GM12873 (cell line): ENCODE measurements around the gene SPCS3.

Experiments
- TF ChIP-seq, protein P1 (sequence below): IDR thresholded peaks from 2 replicates; pipeline ENCODE4 v1.5.1; 2012; ENCODE audit warnings: low read depth, mild to moderate bottlenecking, moderate library complexity, low read length, control low read depth; ENCODE audit not compliant: insufficient read depth; ENCODE audit errors: missing control alignments

SPCS3 gene

DNA sequence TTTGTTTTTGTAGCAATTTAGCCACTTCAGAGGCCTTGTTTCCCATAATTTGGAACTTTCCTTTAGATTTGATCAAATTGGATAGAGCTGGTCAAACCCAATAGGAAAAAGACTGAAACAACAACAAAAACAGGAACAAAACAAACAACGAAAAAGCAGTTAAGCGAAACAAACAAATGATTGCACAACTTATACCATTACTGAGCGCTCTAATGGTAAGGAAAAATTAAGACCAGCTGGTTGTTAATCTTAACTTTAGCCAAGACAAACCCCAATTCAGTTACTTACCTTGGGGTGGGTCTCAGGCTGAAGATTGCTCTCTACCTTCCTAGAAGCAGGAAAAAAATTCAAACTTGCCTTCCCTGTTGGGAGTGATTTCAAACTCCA, 38.3 kb downstream of the SPCS3 start:
- TF ChIP-seq, protein P1, sequence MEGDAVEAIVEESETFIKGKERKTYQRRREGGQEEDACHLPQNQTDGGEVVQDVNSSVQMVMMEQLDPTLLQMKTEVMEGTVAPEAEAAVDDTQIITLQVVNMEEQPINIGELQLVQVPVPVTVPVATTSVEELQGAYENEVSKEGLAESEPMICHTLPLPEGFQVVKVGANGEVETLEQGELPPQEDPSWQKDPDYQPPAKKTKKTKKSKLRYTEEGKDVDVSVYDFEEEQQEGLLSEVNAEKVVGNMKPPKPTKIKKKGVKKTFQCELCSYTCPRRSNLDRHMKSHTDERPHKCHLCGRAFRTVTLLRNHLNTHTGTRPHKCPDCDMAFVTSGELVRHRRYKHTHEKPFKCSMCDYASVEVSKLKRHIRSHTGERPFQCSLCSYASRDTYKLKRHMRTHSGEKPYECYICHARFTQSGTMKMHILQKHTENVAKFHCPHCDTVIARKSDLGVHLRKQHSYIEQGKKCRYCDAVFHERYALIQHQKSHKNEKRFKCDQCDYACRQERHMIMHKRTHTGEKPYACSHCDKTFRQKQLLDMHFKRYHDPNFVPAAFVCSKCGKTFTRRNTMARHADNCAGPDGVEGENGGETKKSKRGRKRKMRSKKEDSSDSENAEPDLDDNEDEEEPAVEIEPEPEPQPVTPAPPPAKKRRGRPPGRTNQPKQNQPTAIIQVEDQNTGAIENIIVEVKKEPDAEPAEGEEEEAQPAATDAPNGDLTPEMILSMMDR = no peak

DNA sequence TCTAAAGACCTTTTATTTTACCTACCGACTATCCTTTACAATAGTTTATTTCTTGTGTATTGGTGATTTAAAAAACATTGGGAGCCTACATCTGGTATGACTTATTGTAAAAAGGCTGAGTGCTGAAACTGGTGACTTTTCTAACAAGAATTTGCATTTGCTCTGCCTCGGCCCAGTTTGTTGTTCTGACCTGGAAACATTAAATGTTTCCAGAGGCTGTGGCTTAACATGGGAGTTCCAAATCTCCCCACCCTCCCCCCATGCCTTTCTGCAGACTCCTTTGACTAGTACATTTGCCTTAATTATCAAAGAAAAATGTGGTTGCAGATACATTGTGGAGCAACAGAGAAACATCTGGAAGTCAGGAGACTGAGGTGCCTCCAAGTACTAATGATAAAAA, 39.8 kb downstream of the SPCS3 start:
- TF ChIP-seq, protein P1 = no peak

DNA sequence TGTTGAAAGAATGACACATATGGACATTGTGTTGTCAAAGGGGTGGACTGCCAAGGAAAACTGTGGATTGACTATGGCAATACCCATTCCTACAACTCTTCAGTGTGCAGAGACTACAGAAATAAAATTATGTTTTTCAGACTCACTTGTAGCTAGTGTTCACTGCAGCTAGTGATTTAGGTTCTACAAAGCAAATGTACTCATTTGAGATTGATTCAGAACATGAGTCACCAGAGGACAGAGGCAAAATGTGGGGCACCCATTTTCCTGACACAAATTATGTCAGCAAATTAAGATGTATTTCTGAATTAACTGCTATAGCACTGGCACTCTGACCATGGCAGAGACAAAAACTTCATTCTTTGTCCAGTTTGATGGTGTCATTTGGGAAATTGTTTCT, 40.7 kb downstream of the SPCS3 start:
- TF ChIP-seq, protein P1 = no peak

DNA sequence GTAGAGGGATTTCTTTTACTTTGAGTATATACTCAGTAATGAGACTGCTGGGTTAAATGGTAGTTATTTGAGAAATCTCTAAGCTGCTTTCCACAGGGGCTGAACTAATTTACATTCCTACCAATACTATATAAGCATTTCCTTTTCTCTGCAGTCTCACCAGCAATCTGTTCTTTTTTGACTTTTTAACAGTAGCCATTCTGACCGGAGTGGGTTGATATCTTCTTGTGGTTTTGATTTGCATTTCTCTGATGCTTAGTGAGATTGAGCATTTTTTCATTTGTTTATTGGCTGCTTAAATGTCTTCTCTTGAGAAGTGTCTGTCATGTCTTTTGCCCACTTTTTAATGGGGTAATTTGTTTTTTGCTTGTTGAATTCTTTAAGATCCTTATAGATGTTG, 43.3 kb downstream of the SPCS3 start:
- TF ChIP-seq, protein P1 = no peak

DNA sequence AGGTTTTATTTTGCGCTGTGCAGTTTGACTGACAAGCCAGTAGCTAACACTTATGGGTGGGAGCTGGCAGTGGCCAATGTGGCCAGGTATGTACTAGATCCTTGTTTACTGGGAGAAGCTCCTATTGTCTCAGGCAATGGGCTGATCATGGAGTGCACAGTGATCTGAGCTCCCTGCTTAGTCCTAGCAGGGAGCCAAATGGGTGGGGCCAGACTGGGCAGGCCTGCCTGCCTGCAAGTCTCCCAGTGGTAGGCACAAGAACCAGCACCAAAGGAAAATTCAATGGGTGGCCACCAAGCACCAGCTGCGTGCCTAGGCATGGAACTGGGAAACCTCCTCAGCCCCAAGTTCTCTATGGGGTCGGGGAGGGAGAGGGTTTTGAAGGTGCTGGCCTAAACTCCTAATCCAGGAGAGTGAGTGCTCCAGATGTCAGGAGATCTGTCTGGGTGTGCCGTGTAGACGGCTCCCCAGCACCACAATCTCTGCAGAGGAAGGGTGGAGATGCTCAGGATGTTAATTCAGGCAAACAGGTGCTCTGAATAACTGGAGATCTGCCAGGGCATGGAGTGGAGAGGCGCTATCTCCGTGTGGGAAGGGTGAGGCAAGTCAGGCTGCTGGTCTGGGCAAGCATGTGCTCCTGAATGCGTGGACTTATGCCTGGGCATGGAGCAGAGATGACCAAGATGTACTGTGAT, 48.2 kb downstream of the SPCS3 start:
- TF ChIP-seq, protein P1 = no peak

DNA sequence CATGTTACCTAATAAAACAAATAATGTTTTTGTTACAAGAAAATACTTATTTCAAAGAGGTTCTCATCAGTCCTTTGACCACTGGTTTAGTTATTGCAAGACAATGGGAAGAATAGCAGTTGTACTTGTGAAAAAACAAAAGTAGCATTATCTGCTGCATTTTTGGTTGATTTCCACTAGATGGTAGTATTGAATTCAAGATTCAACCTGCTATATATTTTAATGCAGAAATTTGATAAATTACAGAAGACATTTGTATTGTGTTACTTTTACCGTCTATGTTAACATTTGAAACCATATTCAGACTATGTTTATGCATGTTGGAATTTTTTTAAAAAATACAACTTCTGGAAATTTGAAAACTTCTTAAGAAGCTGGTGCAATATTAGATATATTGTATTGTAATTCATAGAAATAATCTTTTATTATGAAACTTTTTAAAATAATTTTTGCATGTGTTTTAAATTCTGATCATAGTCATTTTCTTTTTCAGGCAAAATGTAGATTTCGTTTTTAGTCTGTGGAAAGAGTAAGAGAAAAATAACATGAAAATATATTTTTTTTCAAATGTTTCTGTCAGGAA, 56.4 kb downstream of the SPCS3 start:
- TF ChIP-seq, protein P1 = peak; percentile 41

DNA sequence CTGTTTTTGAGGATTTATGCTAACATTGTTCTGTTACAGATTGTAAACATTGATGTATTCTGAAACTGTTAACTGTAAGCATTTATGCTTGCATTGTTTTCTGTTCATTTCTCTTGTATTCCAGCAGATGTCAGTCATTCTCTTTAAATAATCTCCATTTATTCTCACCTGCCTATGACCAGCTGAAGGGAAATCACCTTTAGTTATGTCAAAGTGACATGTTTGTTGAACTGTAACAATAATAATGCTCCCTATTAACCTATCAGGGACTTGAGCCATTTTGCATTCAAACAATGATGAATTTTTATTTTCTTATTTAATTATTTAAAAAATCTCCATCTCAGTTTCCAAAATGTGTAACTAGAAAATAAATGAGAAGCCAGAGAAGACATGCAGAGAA, 58.0 kb downstream of the SPCS3 start:
- TF ChIP-seq, protein P1 = peak; percentile 46
